Upper lobe of right lung (tissue), 1 donor: ENCODE measurements around the gene CEACAM8. TPM values are rescaled to one million over a fixed set of nuclear protein-coding genes. Genes with fewer than 3 reads are reported as not detected.
"Not testable (repeated sequence)": the region's sequence is repeated elsewhere in the genome, so short reads cannot be mapped to it uniquely, and the experiment has no call there.

Source experiments
- ATAC-seq: fragments of 200-7000 bp; cut with Tn5 transposase; one replicate; pipeline ENCODE4 v1.9.1; 2020; ENCODE audit warnings: mild to moderate bottlenecking, moderate library complexity
- DNase-seq: peaks from one replicate; pipeline ENCODE4 v3.0.0-alpha.2; 2020
- H3K27ac ChIP-seq: fragments of 200-600 bp; one replicate; pipeline ENCODE4 v1.8.0; 2022
- H3K27me3 ChIP-seq: fragments of 200-600 bp; one replicate; pipeline ENCODE4 v1.8.0; 2022; ENCODE audit warnings: mild to moderate bottlenecking
- H3K36me3 ChIP-seq: fragments of 200-600 bp; one replicate; pipeline ENCODE4 v1.8.0; 2022
- H3K4me1 ChIP-seq: fragments of 200-600 bp; one replicate; pipeline ENCODE4 v1.8.0; 2022
- H3K4me3 ChIP-seq: fragments of 200-600 bp; one replicate; pipeline ENCODE4 v1.8.0; 2022; ENCODE audit warnings: mild to moderate bottlenecking
- H3K9me3 ChIP-seq: fragments of 200-600 bp; one replicate; pipeline ENCODE4 v1.8.0; 2022
- intact Hi-C: fragments of 100-400 bp; cut with DNase I; formaldehyde crosslinking; loops from one replicate; pipeline ENCODE4 v1.11.0; 2022
- total RNA-seq: library from RNA; stranded (reverse); fragmentation: NEBNext Ultra II Directional; extraction: Animal tissue kit (Norgen Biotek cat#: 25700); gene quantifications from one replicate; pipeline ENCODE4 v1.2.1, GENCODE V29; 2021
- TF ChIP-seq, protein P1 (sequence below): fragments of 200-600 bp; IDR thresholded peaks from one replicate; pipeline ENCODE4 v1.8.0; 2022; ENCODE audit warnings: antibody characterized with exemption
- donor health status: DM: no; HTN: yes; CAD: no; lungs with severe emphysema.

CEACAM8 gene
- total RNA-seq, 1 donor from 2014 or later = not detected

DNA sequence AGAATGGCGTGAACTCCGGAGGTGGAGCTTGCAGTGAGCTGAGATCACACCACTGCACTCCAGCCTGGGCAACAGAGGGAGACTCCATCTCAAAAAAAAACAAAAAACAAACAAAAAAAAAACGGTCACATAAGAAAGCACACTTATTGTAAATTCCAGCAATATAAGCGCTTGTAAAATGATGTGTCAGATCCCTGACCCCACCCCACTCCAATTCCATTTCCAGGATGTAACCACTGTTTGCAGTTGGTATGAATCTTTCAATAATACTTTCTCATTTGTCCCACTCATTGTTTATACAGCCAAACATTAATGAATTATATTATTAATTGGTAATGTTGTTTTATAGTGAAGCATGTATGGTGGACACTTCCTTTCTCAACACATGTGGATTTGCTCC is 50.6 kb downstream of the CEACAM8 start:
- no peak for DNase-seq
- no peaks in the 10 kb centered on the region for H3K9me3 ChIP-seq
- H3K27ac ChIP-seq = no peak overlapping the region
- no peaks in the 10 kb centered on the region for H3K4me1 ChIP-seq
- H3K27me3 ChIP-seq = peaks cover 3% of the 10 kb centered on the region
- no peaks in the 10 kb centered on the region for H3K36me3 ChIP-seq
- no peak for ATAC-seq
- intact Hi-C loops = no loop called here
- TF ChIP-seq, protein P1, sequence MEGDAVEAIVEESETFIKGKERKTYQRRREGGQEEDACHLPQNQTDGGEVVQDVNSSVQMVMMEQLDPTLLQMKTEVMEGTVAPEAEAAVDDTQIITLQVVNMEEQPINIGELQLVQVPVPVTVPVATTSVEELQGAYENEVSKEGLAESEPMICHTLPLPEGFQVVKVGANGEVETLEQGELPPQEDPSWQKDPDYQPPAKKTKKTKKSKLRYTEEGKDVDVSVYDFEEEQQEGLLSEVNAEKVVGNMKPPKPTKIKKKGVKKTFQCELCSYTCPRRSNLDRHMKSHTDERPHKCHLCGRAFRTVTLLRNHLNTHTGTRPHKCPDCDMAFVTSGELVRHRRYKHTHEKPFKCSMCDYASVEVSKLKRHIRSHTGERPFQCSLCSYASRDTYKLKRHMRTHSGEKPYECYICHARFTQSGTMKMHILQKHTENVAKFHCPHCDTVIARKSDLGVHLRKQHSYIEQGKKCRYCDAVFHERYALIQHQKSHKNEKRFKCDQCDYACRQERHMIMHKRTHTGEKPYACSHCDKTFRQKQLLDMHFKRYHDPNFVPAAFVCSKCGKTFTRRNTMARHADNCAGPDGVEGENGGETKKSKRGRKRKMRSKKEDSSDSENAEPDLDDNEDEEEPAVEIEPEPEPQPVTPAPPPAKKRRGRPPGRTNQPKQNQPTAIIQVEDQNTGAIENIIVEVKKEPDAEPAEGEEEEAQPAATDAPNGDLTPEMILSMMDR = no peak
- no peak overlapping the region for H3K4me3 ChIP-seq

DNA sequence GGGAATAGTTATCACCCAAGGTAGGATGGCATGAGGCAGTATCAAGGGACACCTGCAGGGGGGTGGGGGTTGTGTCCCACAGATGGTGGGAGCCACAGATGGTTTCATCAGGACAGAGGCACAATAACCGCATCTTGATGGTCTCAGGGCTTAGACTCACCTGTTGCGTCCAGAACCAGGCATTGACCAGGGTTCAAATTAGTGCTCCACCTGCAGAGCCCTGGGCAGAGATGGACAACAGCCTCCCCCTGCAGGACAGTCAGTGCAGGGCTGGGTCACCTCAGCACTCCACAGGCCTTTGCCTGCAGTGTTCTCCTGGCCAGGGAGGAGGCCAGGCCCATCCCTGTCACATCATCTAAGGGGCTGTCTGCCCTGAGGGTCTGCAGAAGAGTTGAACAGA is 51.9 kb downstream of the CEACAM8 start:
- Histone ChIP-seq H3K4me1 (no peaks in the 10 kb centered on the region), H3K4me3 (no peak overlapping the region), H3K27ac (no peak overlapping the region), H3K9me3 (no peaks in the 10 kb centered on the region), H3K27me3 (peaks cover 3% of the 10 kb centered on the region), H3K36me3 (no peaks in the 10 kb centered on the region)
- intact Hi-C loops = no loop called here
- DNase-seq = peak; percentile 15
- TF ChIP-seq, protein P1 = no peak
- no peak for ATAC-seq

DNA sequence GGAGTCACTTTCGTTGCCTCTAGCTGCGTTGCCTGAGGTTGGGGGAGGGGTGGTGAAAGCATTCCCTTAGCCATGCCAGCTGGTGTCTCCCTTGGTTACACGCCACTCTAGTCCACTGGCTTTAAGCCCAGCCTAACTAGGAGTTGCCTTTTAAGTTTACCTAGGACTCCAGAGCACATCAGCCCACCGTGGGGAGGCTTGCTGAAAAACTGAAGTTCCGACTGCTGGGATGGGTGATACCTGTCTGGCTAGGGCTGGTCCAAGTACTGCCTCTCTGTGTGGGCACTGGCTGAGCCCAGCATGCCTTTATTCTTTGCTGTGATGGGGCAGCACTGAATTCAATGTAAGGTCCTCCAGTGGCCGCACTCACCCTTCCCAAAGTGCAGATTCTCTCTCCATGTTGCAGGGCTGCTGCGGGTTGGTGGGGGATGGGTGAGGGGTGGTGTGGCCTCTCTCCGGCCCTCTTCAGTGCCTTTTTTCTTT is 54.6 kb downstream of the CEACAM8 start:
- Histone ChIP-seq H3K4me3 (no peak overlapping the region), H3K9me3 (no peaks in the 10 kb centered on the region), H3K36me3 (no peaks in the 10 kb centered on the region), H3K27me3 (peaks cover 3% of the 10 kb centered on the region), H3K27ac (no peak overlapping the region), H3K4me1 (no peaks in the 10 kb centered on the region)
- ATAC-seq = peak; percentile 35
- TF ChIP-seq, protein P1 = no peak
- peak; percentile 52 for DNase-seq
- intact Hi-C loops = no loop called here

DNA sequence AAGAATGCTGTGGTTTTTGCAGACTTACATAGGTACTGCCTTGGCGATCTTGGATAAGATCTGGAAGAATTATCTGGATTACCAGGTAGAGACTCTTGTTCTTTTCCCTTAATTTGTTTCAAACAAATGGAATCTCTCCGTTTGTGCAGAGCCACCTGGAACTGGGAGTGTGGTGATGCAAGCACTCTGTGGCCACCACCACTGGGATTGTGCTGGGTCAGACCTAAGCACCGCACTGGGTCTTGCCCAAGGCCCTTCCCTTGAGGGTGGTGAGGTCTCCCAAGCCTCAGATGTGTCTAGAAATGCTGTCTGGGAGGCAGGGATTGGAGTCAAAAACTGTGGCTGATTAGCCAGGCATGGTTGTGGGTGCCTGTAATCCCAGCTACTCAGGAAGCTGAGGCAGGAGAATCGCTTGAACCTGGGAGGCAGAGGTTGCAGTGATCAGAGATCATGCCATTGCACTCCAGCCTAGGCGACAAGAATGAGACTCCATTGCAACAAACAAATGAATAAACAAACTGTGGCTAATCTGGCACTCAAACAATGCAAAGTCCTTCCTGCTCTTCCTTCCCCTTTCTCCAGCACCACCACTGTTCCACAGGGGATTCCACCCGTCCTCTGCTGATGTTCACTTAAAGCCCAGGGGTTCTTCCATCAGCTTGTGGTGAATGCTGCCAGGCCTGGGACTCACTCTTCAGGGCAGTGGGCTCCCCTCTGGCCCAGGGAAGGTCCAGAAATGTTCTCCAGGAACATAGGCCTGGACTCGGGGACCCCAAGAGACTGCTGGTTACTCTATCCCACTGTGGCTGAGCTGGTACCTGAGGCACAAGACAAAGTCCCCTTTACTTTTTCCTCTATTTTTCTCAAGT is 55.6 kb downstream of the CEACAM8 start:
- TF ChIP-seq, protein P1 = no peak
- DNase-seq (peak; percentile 31), ATAC-seq (no peak)
- Histone ChIP-seq H3K9me3 (no peaks in the 10 kb centered on the region), H3K36me3 (no peaks in the 10 kb centered on the region), H3K27me3 (peaks cover 3% of the 10 kb centered on the region), H3K4me3 (no peak overlapping the region), H3K4me1 (no peaks in the 10 kb centered on the region), H3K27ac (no peak overlapping the region)
- intact Hi-C loops = no loop called here

DNA sequence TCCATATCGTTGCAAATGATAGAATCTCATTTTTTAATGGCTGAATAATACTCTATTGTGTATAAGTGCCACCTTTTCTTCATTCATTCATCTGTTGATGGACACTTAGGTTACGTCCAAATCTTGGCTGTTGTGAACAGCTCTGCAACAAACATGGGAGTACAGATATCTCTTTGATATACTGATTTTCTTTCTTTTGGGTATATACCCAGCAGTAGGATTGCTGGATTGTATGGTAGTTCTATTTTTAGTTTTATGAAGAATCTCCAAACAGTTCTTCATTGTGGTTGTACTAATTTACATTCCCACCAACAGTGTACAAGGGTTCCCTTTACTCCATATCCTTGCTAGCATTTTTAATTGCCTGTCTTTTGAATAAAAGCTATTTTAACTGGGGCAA is 59.4 kb downstream of the CEACAM8 start:
- ATAC-seq, H3K27ac ChIP-seq, H3K4me3 ChIP-seq, intact Hi-C loops, H3K9me3 ChIP-seq, H3K27me3 ChIP-seq, H3K36me3 ChIP-seq, DNase-seq, H3K4me1 ChIP-seq: not testable (repeated sequence)

DNA sequence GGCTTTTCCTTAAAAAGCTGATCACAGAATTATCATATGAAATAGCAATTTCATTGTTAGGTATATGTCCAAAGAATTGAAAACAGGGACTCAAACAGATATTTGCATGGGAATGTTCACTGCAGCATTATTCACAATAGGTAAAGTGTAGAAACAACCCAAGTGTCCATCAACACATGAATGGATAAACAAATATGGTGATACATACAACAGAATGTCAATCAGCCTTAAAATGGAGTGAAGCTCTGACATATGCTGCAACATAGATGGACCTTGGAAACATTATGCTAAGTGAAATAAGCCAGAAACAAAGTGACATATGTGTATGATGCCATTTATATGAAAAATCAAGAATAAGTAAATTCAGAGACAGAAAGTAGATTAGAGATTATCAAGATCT is 60.3 kb downstream of the CEACAM8 start:
- Histone ChIP-seq H3K27ac (no peak overlapping the region), H3K27me3 (no peaks in the 10 kb centered on the region), H3K9me3 (no peaks in the 10 kb centered on the region), H3K4me1 (no peaks in the 10 kb centered on the region), H3K4me3 (no peak overlapping the region), H3K36me3 (no peaks in the 10 kb centered on the region)
- TF ChIP-seq, protein P1 = no peak
- intact Hi-C loops = no loop called here
- DNase-seq (no peak), ATAC-seq (no peak)
